GM19240 (cell line): ENCODE results near the gene FKBP8.

Source experiments
- DNase-seq: peaks from one replicate; pipeline ENCODE4 v3.0.0; 2011; ENCODE audit warnings: low spot score; ENCODE audit not compliant: insufficient read length

FKBP8 gene

GRCh38 chr19:18487576-18488402, 55.6 kb downstream of the FKBP8 start:
- no peak for DNase-seq

- no peak for DNase-seq
Measured at GRCh38 chr19:18486746-18487145, 56.6 kb downstream of the FKBP8 start.

- DNase-seq: no peak
Measured at GRCh38 chr19:18484992-18485391, 58.4 kb downstream of the FKBP8 start.

- no peak for DNase-seq
Measured at GRCh38 chr19:18483119-18483890, 60.1 kb downstream of the FKBP8 start.
